Measurements from ENCODE around the gene CITED2.
"Not testable (repeated sequence)": the region's sequence is repeated elsewhere in the genome, so short reads cannot be mapped to it uniquely, and the experiment has no call there.

The CITED2 gene

GRCh38 chr6:139364302-139364981 lies 10.0 kb downstream of the CITED2 start:
- peak in 2 of 5 experiments; percentile 44 to 62 for DNase-seq

GRCh38 chr6:139363797-139364196 lies 10.7 kb downstream of the CITED2 start:
- DNase-seq = not testable (repeated sequence)

GRCh38 chr6:139363123-139363522 lies 11.3 kb downstream of the CITED2 start:
- not testable (repeated sequence) for DNase-seq

GRCh38 chr6:139361211-139361610 lies 13.2 kb downstream of the CITED2 start:
- no peak for DNase-seq

GRCh38 chr6:139356924-139357323 lies 17.5 kb downstream of the CITED2 start:
- DNase-seq = no peak

GRCh38 chr6:139355777-139356445 lies 18.5 kb downstream of the CITED2 start:
- DNase-seq = no peak

- DNase-seq = no peak
Observed at GRCh38 chr6:139355172-139355571, 19.3 kb downstream of the CITED2 start.

- DNase-seq = no peak
Observed at GRCh38 chr6:139354189-139354588, 20.3 kb downstream of the CITED2 start.

GRCh38 chr6:139349464-139350020 lies 24.9 kb downstream of the CITED2 start:
- no peak for DNase-seq

- DNase-seq = no peak
Observed at GRCh38 chr6:139346392-139346791, 28.1 kb downstream of the CITED2 start.

- DNase-seq = no peak
Observed at GRCh38 chr6:139344186-139344963, 30.1 kb downstream of the CITED2 start.

GRCh38 chr6:139343052-139343750 lies 31.2 kb downstream of the CITED2 start:
- DNase-seq = no peak

- no peak for DNase-seq
Observed at GRCh38 chr6:139341060-139341459, 33.4 kb downstream of the CITED2 start.

GRCh38 chr6:139338795-139339194 lies 35.7 kb downstream of the CITED2 start:
- DNase-seq = no peak

- no peak for DNase-seq
Observed at GRCh38 chr6:139337830-139338229, 36.6 kb downstream of the CITED2 start.

GRCh38 chr6:139337001-139337400 lies 37.4 kb downstream of the CITED2 start:
- no peak for DNase-seq

- no peak for DNase-seq
Observed at GRCh38 chr6:139336488-139336887, 38.0 kb downstream of the CITED2 start.

GRCh38 chr6:139335447-139336210 lies 38.8 kb downstream of the CITED2 start:
- no peak for DNase-seq

- no peak for DNase-seq
Observed at GRCh38 chr6:139334806-139335446, 39.5 kb downstream of the CITED2 start.

- no peak for DNase-seq
Observed at GRCh38 chr6:139330826-139331500, 43.5 kb downstream of the CITED2 start.

GRCh38 chr6:139330306-139330705 lies 44.1 kb downstream of the CITED2 start:
- no peak for DNase-seq
